ENCODE measurements around the gene GYS1. TPM values are rescaled to one million over a fixed set of nuclear protein-coding genes. Genes with fewer than 3 reads are reported as not detected.
A peak's percentile ranks its signal among the peaks of the same experiment; 100 is the strongest.
"Not testable (repeated sequence)": the region's sequence is repeated elsewhere in the genome, so short reads cannot be mapped to it uniquely, and the experiment has no call there.

Gene GYS1
- total RNA-seq, 1 donor from 2014 or later: 62.1 TPM

DNA sequence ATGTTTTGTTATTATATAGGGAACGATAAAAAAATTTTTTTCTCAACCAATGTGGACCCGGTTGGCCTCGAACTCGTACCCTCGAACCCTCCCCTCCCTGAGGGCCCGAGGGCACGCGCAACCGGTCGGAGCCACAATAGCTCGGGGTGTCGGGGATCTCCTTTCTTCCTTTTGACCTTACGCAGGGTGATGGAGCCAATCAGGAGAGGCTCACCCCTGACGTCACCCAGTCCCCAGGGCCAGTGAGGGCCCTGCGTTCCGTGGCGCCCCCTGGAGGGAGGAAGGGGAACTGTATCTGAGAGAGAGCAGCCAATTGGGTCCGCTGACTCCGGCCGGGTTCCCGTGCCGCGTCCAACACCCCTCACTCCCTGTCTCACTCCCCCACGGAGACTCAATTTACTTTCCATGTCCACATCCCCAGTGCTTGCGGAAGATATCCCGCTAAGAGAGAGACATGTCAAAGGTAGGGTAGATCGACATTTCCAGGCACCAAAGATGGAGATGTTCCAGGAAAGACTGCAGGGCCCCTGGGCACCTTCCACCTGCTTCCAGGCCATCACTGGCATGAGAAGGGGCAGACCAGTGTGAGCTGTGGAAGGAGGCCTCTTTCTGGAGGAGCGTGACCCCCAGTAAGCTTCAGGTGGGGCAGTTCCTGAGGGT is 38.7 kb upstream of the GYS1 start, which contains the start of gene CGB2:
TSS of gene CGB2 (plus strand) at position 249 of the 660 bp plus-strand sequence. CDS start at position 455, 206 bp downstream.
- TF ChIP-seq CTCF (conservative IDR thresholded peaks at IDR 0.05): peak; percentile 68
- DNase-seq (ENCODE audit: extremely low spot score, unreplicated experiment); H3K4me3 Mint-ChIP-seq: not testable (repeated sequence)

DNA sequence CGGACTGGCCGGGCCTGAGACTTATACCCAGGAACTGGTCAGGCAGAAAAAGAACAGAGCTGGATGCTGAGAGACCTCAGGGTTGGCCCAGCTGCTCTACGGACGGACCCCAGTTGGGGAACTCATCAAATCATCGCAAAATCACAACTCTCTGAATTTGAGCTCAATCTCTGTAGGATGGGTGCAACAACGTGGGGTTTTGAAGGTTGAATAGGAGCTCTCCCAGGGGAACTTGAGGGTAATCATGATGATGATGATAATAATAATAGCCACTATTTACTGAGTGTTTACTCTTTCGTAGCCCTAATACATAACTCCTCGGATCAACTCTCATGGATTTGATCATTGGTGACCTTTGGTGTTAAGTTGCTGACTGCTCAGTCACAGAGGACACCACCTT is 37.2 kb upstream of the GYS1 start:
- not testable (repeated sequence) for DNase-seq (ENCODE audit: extremely low spot score, unreplicated experiment); H3K36me3 Mint-ChIP-seq; H3K9me3 Mint-ChIP-seq; H3K4me1 Mint-ChIP-seq (ENCODE audit: unreplicated experiment); H3K4me3 Mint-ChIP-seq; H3K27ac Mint-ChIP-seq
- H3K27me3 Mint-ChIP-seq: peaks cover 10% of the 10 kb centered on the region

More for the DNA sequence above, 38.7 kb upstream of the GYS1 start, which contains the start of gene CGB2:
- H3K27me3 Mint-ChIP-seq: peaks cover 10% of the 10 kb centered on the region
- H3K27ac Mint-ChIP-seq; H3K4me1 Mint-ChIP-seq (ENCODE audit: unreplicated experiment); H3K36me3 Mint-ChIP-seq; H3K9me3 Mint-ChIP-seq: not testable (repeated sequence)

GRCh38 chr19:49029749-49030148 is 36.6 kb upstream of the GYS1 start:
- H3K9me3 Mint-ChIP-seq; H3K4me1 Mint-ChIP-seq (ENCODE audit: unreplicated experiment); H3K4me3 Mint-ChIP-seq; H3K27ac Mint-ChIP-seq; H3K36me3 Mint-ChIP-seq; DNase-seq (ENCODE audit: extremely low spot score, unreplicated experiment): not testable (repeated sequence)
- peaks cover 13% of the 10 kb centered on the region for H3K27me3 Mint-ChIP-seq

GRCh38 chr19:49028686-49029085 is 35.6 kb upstream of the GYS1 start:
- not testable (repeated sequence) for H3K4me1 Mint-ChIP-seq (ENCODE audit: unreplicated experiment); H3K27ac Mint-ChIP-seq; H3K9me3 Mint-ChIP-seq

GRCh38 chr19:49025599-49025998 is 32.5 kb upstream of the GYS1 start:
- peaks cover 21% of the 10 kb centered on the region for H3K27me3 Mint-ChIP-seq
- not testable (repeated sequence) for H3K4me1 Mint-ChIP-seq (ENCODE audit: unreplicated experiment); H3K36me3 Mint-ChIP-seq; H3K9me3 Mint-ChIP-seq; H3K27ac Mint-ChIP-seq; H3K4me3 Mint-ChIP-seq; DNase-seq (ENCODE audit: extremely low spot score, unreplicated experiment)

More at GRCh38 chr19:49028686-49029085, 35.6 kb upstream of the GYS1 start:
- peaks cover 13% of the 10 kb centered on the region for H3K27me3 Mint-ChIP-seq
- H3K36me3 Mint-ChIP-seq; DNase-seq (ENCODE audit: extremely low spot score, unreplicated experiment); H3K4me3 Mint-ChIP-seq: not testable (repeated sequence)

DNA sequence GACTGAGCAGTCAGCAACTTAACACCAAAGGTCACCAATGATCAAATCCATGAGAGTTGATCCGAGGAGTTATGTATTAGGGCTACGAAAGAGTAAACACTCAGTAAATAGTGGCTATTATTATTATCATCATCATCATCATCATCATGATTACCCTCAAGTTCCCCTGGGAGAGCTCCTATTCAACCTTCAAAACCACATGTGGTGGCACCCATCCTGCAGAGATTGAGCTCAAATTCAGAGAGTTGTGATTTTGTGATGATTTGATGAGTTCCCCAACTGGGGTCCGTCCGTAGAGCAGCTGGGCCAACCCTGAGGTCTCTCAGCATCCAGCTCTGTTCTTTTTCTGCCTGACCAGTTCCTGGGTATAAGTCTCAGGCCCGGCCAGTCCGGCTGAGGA is 32.0 kb upstream of the GYS1 start:
- Mint-ChIP-seq H3K27me3 (peaks cover 22% of the 10 kb centered on the region), H3K4me1 (ENCODE audit: unreplicated experiment) (peaks cover 13% of the 10 kb centered on the region)
- H3K4me3 Mint-ChIP-seq; H3K27ac Mint-ChIP-seq; H3K36me3 Mint-ChIP-seq; DNase-seq (ENCODE audit: extremely low spot score, unreplicated experiment); H3K9me3 Mint-ChIP-seq: not testable (repeated sequence)

GRCh38 chr19:49024233-49024632 is 31.1 kb upstream of the GYS1 start, which contains the start of gene CGB3:
Gene CGB3, minus strand, starts transcription at chr19:49024333. Its CDS starts 362 bp downstream, at chr19:49023971.
- H3K9me3 Mint-ChIP-seq: not testable (repeated sequence)

GRCh38 chr19:49022116-49022515 is 29.0 kb upstream of the GYS1 start:
- Mint-ChIP-seq H3K27me3 (peaks cover 43% of the 10 kb centered on the region), H3K4me3 (no peak overlapping the region), H3K9me3 (no peaks in the 10 kb centered on the region), H3K4me1 (ENCODE audit: unreplicated experiment) (peaks cover 13% of the 10 kb centered on the region), H3K36me3 (no peaks in the 10 kb centered on the region), H3K27ac (no peak overlapping the region)
- DNase-seq (ENCODE audit: extremely low spot score, unreplicated experiment): no peak
- TF ChIP-seq CTCF (conservative IDR thresholded peaks at IDR 0.05): no peak

More at GRCh38 chr19:49024233-49024632, 31.1 kb upstream of the GYS1 start, which contains the start of gene CGB3:
- Mint-ChIP-seq H3K4me1 (ENCODE audit: unreplicated experiment) (peaks cover 13% of the 10 kb centered on the region), H3K27me3 (peaks cover 30% of the 10 kb centered on the region)
- H3K36me3 Mint-ChIP-seq; H3K27ac Mint-ChIP-seq; DNase-seq (ENCODE audit: extremely low spot score, unreplicated experiment); H3K4me3 Mint-ChIP-seq: not testable (repeated sequence)

Data from type B pancreatic cell (in vitro differentiated cells).